HG02973 (cell line): ENCODE results near the gene PRKCE.

Experiments used
- ATAC-seq: cut with Tn5 transposase; IDR thresholded peaks from one replicate; pipeline ENCODE4 v1.9.1; 2021; ENCODE audit warnings: moderate library complexity; ENCODE audit not compliant: unreplicated experiment

Gene PRKCE

GRCh38 chr2:46091004-46091403 is 439.5 kb downstream of the PRKCE start:
- no peak for ATAC-seq

GRCh38 chr2:46091961-46092667 is 440.6 kb downstream of the PRKCE start:
- ATAC-seq: no peak

GRCh38 chr2:46094689-46095088 is 443.2 kb downstream of the PRKCE start:
- ATAC-seq: no peak

- no peak for ATAC-seq
Observed at GRCh38 chr2:46095830-46096229, 444.4 kb downstream of the PRKCE start.

GRCh38 chr2:46096260-46096659 is 444.8 kb downstream of the PRKCE start:
- no peak for ATAC-seq

- no peak for ATAC-seq
Observed at GRCh38 chr2:46097714-46098480, 446.4 kb downstream of the PRKCE start.

GRCh38 chr2:46098621-46099062 is 447.2 kb downstream of the PRKCE start:
- no peak for ATAC-seq

GRCh38 chr2:46101557-46102220 is 450.2 kb downstream of the PRKCE start:
- ATAC-seq: no peak

GRCh38 chr2:46106690-46107089 is 455.2 kb downstream of the PRKCE start:
- no peak for ATAC-seq

GRCh38 chr2:46114996-46115395 is 463.5 kb downstream of the PRKCE start:
- ATAC-seq: no peak

- ATAC-seq: no peak
Observed at GRCh38 chr2:46116150-46116549, 464.7 kb downstream of the PRKCE start.

- no peak for ATAC-seq
Observed at GRCh38 chr2:46116553-46116991, 465.1 kb downstream of the PRKCE start.

GRCh38 chr2:46117379-46117778 is 465.9 kb downstream of the PRKCE start:
- no peak for ATAC-seq

GRCh38 chr2:46117994-46118393 is 466.5 kb downstream of the PRKCE start:
- ATAC-seq: no peak

- no peak for ATAC-seq
Observed at GRCh38 chr2:46118656-46119371, 467.3 kb downstream of the PRKCE start.

- ATAC-seq: no peak
Observed at GRCh38 chr2:46119453-46119852, 468.0 kb downstream of the PRKCE start.

GRCh38 chr2:46120792-46121555 is 469.5 kb downstream of the PRKCE start:
- no peak for ATAC-seq

- no peak for ATAC-seq
Observed at GRCh38 chr2:46122318-46122976, 471.0 kb downstream of the PRKCE start.

- ATAC-seq: no peak
Observed at GRCh38 chr2:46123013-46123412, 471.5 kb downstream of the PRKCE start.

GRCh38 chr2:46125798-46126197 is 474.3 kb downstream of the PRKCE start:
- ATAC-seq: no peak
